Activated naive CD8-positive, alpha-beta T cell treated with anti-CD3 and anti-CD28 coated beads for 36 hours (primary cell): ENCODE measurements around the gene CAMK2A. TPM values are rescaled to one million over a fixed set of nuclear protein-coding genes. Genes with fewer than 3 reads are reported as not detected.
A peak's percentile ranks its signal among the peaks of the same experiment; 100 is the strongest.

Experiments
- DNase-seq: peaks from one replicate; pipeline ENCODE4 v3.0.0; 2021
- H3K27ac Mint-ChIP-seq: one replicate; pipeline ENCODE4 v1.8.0; 2022; ENCODE audit warnings: mild to moderate bottlenecking, moderate library complexity, mixed read lengths
- H3K27me3 Mint-ChIP-seq: one replicate; pipeline ENCODE4 v1.8.0; 2022; ENCODE audit warnings: mild to moderate bottlenecking, mixed read lengths
- H3K36me3 Mint-ChIP-seq: one replicate; pipeline ENCODE4 v1.8.0; 2021; ENCODE audit warnings: mild to moderate bottlenecking, mixed read lengths
- H3K4me1 Mint-ChIP-seq: one replicate; pipeline ENCODE4 v1.8.0; 2021; ENCODE audit warnings: mixed read lengths
- H3K4me3 Mint-ChIP-seq: one replicate; pipeline ENCODE4 v1.8.0; 2022; ENCODE audit warnings: mild to moderate bottlenecking, moderate library complexity, mixed read lengths
- H3K9me3 Mint-ChIP-seq: one replicate; pipeline ENCODE4 v1.8.0; 2022; ENCODE audit warnings: mixed read lengths
- total RNA-seq, 2 experiments: library from RNA; stranded (reverse); gene quantifications; one replicate each; pipeline ENCODE4 v1.2.3, GENCODE V29; 2021

The CAMK2A gene
- total RNA-seq, 2 experiments from 2014 or later, result not detected

- no peaks in the 10 kb centered on the region for H3K27me3 Mint-ChIP-seq
- DNase-seq, result no peak
- H3K4me1 Mint-ChIP-seq, result peaks cover 1% of the 10 kb centered on the region
- H3K4me3 Mint-ChIP-seq, result no peak overlapping the region
- no peaks in the 10 kb centered on the region for H3K9me3 Mint-ChIP-seq
- no peak overlapping the region for H3K27ac Mint-ChIP-seq
- no peaks in the 10 kb centered on the region for H3K36me3 Mint-ChIP-seq
Observed at GRCh38 chr5:150215979-150216944, 73.3 kb downstream of the CAMK2A start.

GRCh38 chr5:150214289-150214688 lies 75.3 kb downstream of the CAMK2A start:
- Mint-ChIP-seq H3K4me3 (no peak overlapping the region), H3K27me3 (no peaks in the 10 kb centered on the region), H3K4me1 (peaks cover 9% of the 10 kb centered on the region), H3K27ac (no peak overlapping the region), H3K9me3 (no peaks in the 10 kb centered on the region), H3K36me3 (no peaks in the 10 kb centered on the region)
- no peak for DNase-seq

GRCh38 chr5:150213530-150213929 lies 76.0 kb downstream of the CAMK2A start:
- H3K9me3 Mint-ChIP-seq, result no peaks in the 10 kb centered on the region
- H3K27ac Mint-ChIP-seq, result no peak overlapping the region
- DNase-seq, result no peak
- H3K27me3 Mint-ChIP-seq, result peaks cover 1% of the 10 kb centered on the region
- H3K4me1 Mint-ChIP-seq, result peaks cover 16% of the 10 kb centered on the region
- no peak overlapping the region for H3K4me3 Mint-ChIP-seq
- no peaks in the 10 kb centered on the region for H3K36me3 Mint-ChIP-seq

GRCh38 chr5:150211156-150212030 lies 78.2 kb downstream of the CAMK2A start:
- H3K27ac Mint-ChIP-seq, result no peak overlapping the region
- DNase-seq, result no peak
- no peaks in the 10 kb centered on the region for H3K9me3 Mint-ChIP-seq
- H3K4me1 Mint-ChIP-seq, result peaks cover 25% of the 10 kb centered on the region
- peaks cover 16% of the 10 kb centered on the region for H3K27me3 Mint-ChIP-seq
- H3K4me3 Mint-ChIP-seq, result no peak overlapping the region
- H3K36me3 Mint-ChIP-seq, result no peaks in the 10 kb centered on the region

- no peak for DNase-seq
- no peak overlapping the region for H3K4me3 Mint-ChIP-seq
- H3K36me3 Mint-ChIP-seq, result no peaks in the 10 kb centered on the region
- no peak overlapping the region for H3K27ac Mint-ChIP-seq
- peaks cover 17% of the 10 kb centered on the region for H3K27me3 Mint-ChIP-seq
- no peaks in the 10 kb centered on the region for H3K9me3 Mint-ChIP-seq
- H3K4me1 Mint-ChIP-seq, result peaks cover 25% of the 10 kb centered on the region
Observed at GRCh38 chr5:150210644-150211043, 78.9 kb downstream of the CAMK2A start.

GRCh38 chr5:150209099-150209635 lies 80.4 kb downstream of the CAMK2A start:
- Mint-ChIP-seq H3K4me3 (peak overlapping the region; percentile 32), H3K36me3 (no peaks in the 10 kb centered on the region), H3K9me3 (no peaks in the 10 kb centered on the region), H3K27me3 (peaks cover 17% of the 10 kb centered on the region), H3K27ac (no peak overlapping the region), H3K4me1 (peaks cover 25% of the 10 kb centered on the region)
- DNase-seq, result peak; percentile 33

GRCh38 chr5:150208187-150209098 lies 81.1 kb downstream of the CAMK2A start:
- DNase-seq, result no peak

GRCh38 chr5:150206779-150207115 lies 82.8 kb downstream of the CAMK2A start:
- Mint-ChIP-seq H3K4me3 (no peak overlapping the region), H3K36me3 (no peaks in the 10 kb centered on the region), H3K4me1 (peaks cover 25% of the 10 kb centered on the region), H3K27ac (no peak overlapping the region), H3K9me3 (no peaks in the 10 kb centered on the region), H3K27me3 (peaks cover 22% of the 10 kb centered on the region)
- no peak for DNase-seq

More at GRCh38 chr5:150208187-150209098, 81.1 kb downstream of the CAMK2A start:
- Mint-ChIP-seq H3K4me1 (peaks cover 25% of the 10 kb centered on the region), H3K27ac (no peak overlapping the region), H3K36me3 (no peaks in the 10 kb centered on the region), H3K27me3 (peaks cover 17% of the 10 kb centered on the region), H3K9me3 (no peaks in the 10 kb centered on the region), H3K4me3 (peak overlapping the region; percentile 32)

- no peaks in the 10 kb centered on the region for H3K36me3 Mint-ChIP-seq
Observed at GRCh38 chr5:150206098-150206778, 83.3 kb downstream of the CAMK2A start.

GRCh38 chr5:150204590-150204960 lies 85.0 kb downstream of the CAMK2A start:
- H3K27ac Mint-ChIP-seq, result no peak overlapping the region
- no peaks in the 10 kb centered on the region for H3K36me3 Mint-ChIP-seq
- H3K9me3 Mint-ChIP-seq, result no peaks in the 10 kb centered on the region
- H3K4me3 Mint-ChIP-seq, result no peak overlapping the region
- H3K4me1 Mint-ChIP-seq, result peaks cover 20% of the 10 kb centered on the region
- peaks cover 22% of the 10 kb centered on the region for H3K27me3 Mint-ChIP-seq
- DNase-seq, result no peak

More at GRCh38 chr5:150206098-150206778, 83.3 kb downstream of the CAMK2A start:
- Mint-ChIP-seq H3K4me3 (no peak overlapping the region), H3K4me1 (peaks cover 25% of the 10 kb centered on the region), H3K9me3 (no peaks in the 10 kb centered on the region), H3K27ac (no peak overlapping the region), H3K27me3 (peaks cover 22% of the 10 kb centered on the region)
- no peak for DNase-seq

GRCh38 chr5:150203832-150204589 lies 85.6 kb downstream of the CAMK2A start:
- H3K27ac Mint-ChIP-seq, result no peak overlapping the region
- H3K27me3 Mint-ChIP-seq, result peaks cover 22% of the 10 kb centered on the region
- H3K4me3 Mint-ChIP-seq, result no peak overlapping the region
- DNase-seq, result no peak
- H3K9me3 Mint-ChIP-seq, result no peaks in the 10 kb centered on the region
- peaks cover 14% of the 10 kb centered on the region for H3K4me1 Mint-ChIP-seq
- H3K36me3 Mint-ChIP-seq, result no peaks in the 10 kb centered on the region

- no peak overlapping the region for H3K4me3 Mint-ChIP-seq
- peaks cover 10% of the 10 kb centered on the region for H3K27me3 Mint-ChIP-seq
- DNase-seq, result no peak
- H3K9me3 Mint-ChIP-seq, result no peaks in the 10 kb centered on the region
- H3K27ac Mint-ChIP-seq, result no peak overlapping the region
- H3K36me3 Mint-ChIP-seq, result no peaks in the 10 kb centered on the region
- H3K4me1 Mint-ChIP-seq, result peaks cover 3% of the 10 kb centered on the region
Observed at GRCh38 chr5:150202501-150202900, 87.1 kb downstream of the CAMK2A start.

- Mint-ChIP-seq H3K27ac (no peak overlapping the region), H3K27me3 (peaks cover 4% of the 10 kb centered on the region), H3K4me3 (no peak overlapping the region), H3K9me3 (no peaks in the 10 kb centered on the region), H3K36me3 (no peaks in the 10 kb centered on the region), H3K4me1 (no peaks in the 10 kb centered on the region)
- DNase-seq, result no peak
Observed at GRCh38 chr5:150197476-150197875, 92.1 kb downstream of the CAMK2A start.
